NCI-H1694 treated with DMSO at 0.1 percent for 48 hours (cell line): Measurements from ENCODE around the gene FARP2.
A peak's percentile ranks its signal among the peaks of the same experiment; 100 is the strongest.
"Not testable (repeated sequence)": the region's sequence is repeated elsewhere in the genome, so short reads cannot be mapped to it uniquely, and the experiment has no call there.

Source experiments
- DNase-seq: peaks from one replicate; lab custom pipeline; 2025; lab: John Stamatoyannopoulos, UW

The FARP2 gene

GRCh38 chr2:241501551-241501950 is 145.5 kb downstream of the FARP2 start:
- no peak for DNase-seq

DNA sequence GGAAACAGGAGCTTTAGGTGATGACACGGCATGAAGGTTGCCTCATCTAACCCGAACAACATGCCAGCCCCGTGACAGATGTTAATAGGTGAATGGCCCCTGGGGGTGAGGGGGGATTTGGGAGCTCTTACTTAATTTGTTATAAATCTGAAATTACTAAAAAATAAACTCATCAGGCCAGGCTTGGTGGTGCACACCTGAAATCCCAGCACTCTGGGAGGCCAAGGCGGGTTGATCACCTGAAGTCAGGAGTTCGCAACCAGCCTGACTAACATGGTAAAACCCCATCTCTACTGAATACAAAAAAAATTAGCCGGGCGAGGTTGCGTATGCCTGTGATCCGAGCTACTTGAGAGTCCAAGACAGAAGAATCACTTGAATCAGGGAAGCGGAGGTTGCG is 146.2 kb downstream of the FARP2 start:
- no peak for DNase-seq

DNA sequence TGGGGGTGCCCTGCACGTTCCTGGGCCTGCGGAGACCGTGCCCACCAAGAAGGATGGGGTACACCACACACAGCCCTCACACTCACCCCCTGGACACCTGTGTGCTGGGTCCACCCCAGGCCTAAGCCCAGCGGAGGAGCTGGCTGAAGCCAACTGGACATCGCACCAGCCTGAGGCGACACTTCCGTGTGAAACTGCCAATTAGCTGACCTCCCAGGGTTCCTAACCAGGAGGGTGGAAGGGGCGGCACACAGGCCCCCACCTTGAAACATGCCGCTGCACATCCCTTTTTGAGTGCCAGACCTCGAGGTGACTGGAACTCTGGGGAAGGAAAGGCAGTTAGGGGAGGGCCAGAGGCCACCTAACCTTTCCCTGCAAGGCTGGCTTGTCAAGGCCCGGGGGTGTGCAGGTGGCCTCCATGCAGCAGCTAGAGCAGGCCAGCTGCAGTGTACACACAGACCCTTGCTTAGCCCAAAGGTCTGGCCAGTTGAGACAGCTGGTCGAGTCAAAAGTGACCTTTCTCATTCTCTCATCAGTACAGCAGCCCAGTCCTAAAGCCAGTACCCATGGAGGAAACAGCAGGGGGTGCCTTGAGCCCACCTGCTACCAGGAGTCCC is 147.8 kb downstream of the FARP2 start:
- no peak for DNase-seq

- no peak for DNase-seq
Observed at GRCh38 chr2:241505086-241505780, 149.1 kb downstream of the FARP2 start.

DNA sequence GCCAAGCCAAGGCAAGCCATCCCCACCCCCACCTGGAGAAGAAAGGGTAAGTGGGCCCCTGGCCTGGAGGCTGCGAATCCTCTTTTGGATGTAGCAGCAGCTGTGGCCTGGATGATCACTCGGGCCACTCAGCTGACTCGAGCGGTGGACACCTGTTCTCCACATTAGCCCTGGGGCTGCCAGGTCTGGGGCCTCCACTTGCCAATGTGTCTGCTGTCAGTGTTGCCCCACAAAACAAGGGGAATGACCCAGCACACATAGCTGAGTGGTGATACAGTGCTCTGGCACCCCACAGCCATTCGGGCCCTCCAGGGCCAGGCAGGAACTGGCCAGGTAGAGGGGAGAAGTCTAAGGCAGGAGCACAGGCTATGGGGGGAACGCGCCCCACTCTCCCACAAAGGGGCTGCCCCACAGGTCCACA is 149.7 kb downstream of the FARP2 start:
- DNase-seq, result no peak

DNA sequence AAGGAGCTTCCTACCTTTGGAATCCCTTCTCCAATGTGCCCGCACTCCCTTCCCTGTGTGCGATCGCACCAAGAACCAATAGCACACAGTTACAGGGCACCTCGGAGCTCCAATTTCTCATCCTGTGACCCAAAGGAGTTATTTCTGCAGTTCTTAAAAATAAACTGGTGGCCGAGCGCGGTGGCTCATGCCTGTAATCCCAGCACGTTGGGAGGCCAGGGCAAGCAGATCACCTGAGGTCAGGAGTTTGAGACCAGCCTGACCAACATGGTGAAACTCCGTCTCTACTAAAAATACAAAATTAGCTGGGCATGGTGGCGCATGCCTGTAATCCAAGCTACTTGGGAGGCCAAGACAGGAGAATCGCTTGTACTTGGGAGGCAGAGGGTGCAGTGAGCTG is 150.2 kb downstream of the FARP2 start:
- DNase-seq, result not testable (repeated sequence)

DNA sequence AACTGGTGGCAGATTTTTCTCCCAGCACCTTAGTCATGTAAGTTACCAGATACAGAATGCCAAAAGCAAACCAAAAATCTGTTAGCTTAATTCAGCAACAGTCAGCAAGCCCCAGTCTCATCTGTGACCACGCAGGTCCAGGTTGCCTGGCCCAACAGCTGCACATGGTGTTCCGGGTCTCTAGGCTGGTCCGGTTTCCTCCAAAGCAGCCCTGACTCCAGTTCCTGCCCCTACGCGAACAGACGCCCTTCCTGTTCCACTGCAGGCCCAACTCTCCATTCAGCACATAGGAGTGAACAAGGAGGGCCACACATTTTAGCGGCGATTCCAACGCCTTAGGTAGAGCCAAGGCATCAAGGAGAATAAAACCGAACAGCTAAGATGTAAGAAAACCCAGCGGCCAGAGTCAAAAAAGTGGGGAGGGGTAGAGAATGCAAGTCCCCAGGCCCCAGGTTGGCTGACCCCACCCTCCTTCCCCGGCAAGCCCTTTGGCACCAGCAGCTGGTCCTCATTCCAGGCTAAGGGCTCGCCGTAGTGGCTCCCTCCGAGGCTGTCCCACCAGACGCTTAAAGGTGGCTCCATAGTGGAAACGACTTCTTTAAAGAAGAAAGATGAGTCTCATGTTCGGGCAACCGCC is 150.8 kb downstream of the FARP2 start:
- no peak for DNase-seq

DNA sequence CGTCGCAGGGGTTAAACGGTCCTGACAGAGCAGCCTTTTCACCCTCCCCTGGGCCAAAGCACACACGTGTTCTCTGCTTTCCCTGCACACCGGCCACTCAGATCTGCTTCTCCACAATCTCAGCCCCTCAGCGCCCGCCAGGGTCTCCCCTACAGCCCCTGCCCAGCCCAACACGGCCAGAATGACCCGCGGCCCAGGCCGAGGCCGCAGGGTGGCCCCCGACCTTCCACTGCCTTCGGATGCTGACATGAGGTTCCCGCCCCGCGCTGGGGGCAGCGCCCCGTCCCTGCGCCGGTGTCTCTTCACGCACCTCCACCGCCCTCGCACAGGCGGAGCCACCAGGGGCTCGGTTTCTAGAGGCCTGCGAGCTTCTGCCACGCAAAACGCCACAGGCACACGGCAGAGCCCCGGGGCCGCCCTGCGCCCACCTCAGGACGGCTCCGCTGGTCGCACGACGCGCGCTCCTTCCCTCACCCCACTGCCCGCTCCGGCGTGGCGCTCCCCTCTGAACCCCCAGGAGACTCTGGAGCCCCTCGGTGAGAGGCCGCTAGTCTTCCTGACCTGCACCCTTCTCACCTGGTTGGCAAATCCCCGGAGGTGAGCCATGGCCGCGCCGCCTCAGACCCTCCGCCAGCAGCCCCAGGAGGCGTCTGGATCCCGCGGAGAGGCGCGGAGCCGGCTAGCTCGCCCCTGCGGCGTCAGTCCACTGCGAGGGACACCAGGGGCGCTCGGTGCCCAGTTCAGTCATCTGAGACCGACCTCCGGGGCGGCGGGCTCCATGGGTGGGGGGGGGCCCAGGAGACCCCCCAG is 151.6 kb downstream of the FARP2 start:
- no peak for DNase-seq

GRCh38 chr2:241508240-241509154 is 152.4 kb downstream of the FARP2 start, which contains the start of gene STK25:
Gene STK25, minus strand, starts transcription at chr2:241508584. Its CDS starts 549 bp downstream, at chr2:241508035.
- peak; percentile 96 for DNase-seq

DNA sequence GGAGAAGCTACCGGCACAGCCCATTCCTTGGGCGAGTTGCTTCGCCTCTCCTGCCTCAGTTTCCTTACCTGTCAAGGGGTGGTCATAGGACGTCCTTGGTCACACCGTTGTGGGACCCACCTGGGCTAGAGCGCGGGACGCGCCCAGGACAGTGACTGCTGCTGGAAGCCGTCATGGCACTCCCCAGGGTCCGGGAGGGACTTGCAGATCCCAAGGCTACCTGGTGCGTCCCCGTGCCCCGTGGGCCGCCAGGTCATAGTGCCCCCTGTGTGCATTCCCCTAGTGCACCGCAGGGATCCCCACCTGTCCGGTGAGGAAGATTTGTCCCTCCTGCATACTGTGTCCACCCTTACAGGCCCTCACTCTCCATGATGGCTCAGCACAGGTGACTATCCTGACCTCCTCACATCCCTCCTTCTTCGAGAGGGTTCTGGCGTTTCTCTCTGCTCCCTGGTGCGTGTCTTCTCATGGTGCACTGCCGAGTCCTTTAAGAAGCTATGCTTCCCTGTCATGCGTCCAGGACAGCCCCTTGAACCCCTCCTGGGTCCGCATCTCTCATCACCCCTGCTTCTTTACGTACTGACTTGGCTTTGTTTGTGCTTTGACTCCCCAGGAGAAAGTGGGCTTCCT is 153.2 kb downstream of the FARP2 start:
- no peak for DNase-seq

DNA sequence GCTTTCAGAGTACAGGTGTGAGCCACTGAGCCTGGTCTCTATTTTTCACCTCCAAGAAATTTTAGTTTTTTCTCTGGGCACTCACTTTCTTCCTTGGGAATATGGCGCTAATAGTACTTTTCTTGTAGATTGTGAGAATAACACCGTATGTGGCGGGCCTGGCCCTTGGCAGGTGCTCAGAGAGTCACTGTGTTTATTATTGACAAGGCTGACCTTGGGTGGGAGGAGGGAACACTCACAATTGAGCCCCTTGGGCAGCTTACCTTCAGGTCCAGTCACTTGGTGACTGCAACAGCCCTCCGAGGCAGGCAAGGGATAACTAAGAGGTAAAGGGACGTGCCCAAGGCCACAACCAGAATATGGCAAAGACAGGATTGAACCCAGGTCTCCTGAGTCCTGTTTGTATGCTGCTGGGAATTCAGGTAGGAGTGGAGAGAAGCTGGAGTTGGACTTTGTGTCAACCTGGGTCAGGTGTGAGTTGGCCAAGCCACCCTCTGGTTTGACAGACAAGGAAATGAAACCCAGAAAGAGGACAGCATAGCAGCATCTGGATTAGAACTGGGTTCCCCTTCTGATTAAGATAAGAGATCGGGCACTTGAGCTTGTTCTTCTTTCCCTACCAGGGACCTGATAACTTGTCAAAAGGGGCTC is 155.1 kb downstream of the FARP2 start:
- no peak for DNase-seq

DNA sequence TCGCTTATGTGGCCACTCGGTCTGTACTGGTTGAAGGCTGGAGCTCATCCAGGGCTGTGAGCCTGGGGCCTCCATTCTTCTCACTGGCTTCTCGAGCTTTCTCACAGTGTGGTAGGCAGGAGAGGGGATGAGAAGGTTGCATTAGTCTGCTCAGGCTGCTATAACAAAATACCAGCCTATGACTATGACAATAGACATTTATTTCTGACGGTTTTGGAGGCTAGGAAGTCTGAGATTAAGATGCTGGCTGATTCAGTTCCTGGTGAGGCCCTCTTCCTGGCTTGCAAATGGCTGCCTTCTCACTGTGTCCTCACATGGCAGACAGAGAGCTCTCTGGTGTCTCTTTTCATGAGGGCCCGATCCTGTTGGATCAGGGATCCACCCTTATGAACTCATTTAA is 158.5 kb downstream of the FARP2 start:
- no peak for DNase-seq

GRCh38 chr2:241514986-241515737 is 159.1 kb downstream of the FARP2 start:
- DNase-seq, result no peak

DNA sequence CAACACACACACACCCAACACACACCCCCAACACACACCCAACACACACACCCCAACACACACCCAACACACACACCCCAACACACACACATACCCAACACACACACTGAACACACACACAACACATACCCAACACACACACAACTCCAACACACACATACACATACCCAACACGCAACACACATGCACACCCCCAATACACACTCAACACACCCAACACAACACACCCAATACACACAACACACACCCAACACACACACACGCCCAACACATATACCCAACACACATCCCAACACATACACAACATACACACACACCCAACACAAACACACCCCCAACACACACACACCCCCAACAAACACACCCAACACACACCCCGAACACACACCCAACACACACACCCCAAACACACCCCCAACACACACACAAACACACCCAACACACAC is 160.5 kb downstream of the FARP2 start:
- no peak for DNase-seq

- no peak for DNase-seq
Observed at GRCh38 chr2:241517297-241517696, 161.2 kb downstream of the FARP2 start.

- no peak for DNase-seq
Observed at GRCh38 chr2:241519669-241520068, 163.6 kb downstream of the FARP2 start.

GRCh38 chr2:241522477-241522876 is 166.4 kb downstream of the FARP2 start:
- no peak for DNase-seq

GRCh38 chr2:241525818-241526780 is 170.0 kb downstream of the FARP2 start:
- DNase-seq, result not testable (repeated sequence)
